GM12878 (cell line): ENCODE measurements around the gene RIMBP2. TPM values are rescaled to one million over a fixed set of nuclear protein-coding genes. Genes with fewer than 3 reads are reported as not detected.

Source experiments
- ATAC-seq: fragments of 200-7000 bp; cut with Tn5 transposase; 3 replicates; pipeline ENCODE4 v1.9.1; 2020; ENCODE audit warnings: mild to moderate bottlenecking, moderate library complexity
- BruUV-seq: library from RNA; stranded (reverse); fragments of 400-500 nt; replicated peaks from 2 replicates; lab custom pipeline; 2021; lab: Mats Ljungman, UMichigan
- CTCF ChIA-PET: fragments of 300-600 bp; sonication (Branson Sonifier 250); formaldehyde crosslinking; extraction: SDS; loops from one replicate; lab custom pipeline; 2021; ENCODE audit warnings: inconsistent platforms; lab: Yijun Ruan, JAX
- POLR2A ChIA-PET: fragments of 350-600 bp; formaldehyde crosslinking; extraction: SDS; loops from one replicate; lab custom pipeline; 2021; ENCODE audit warnings: inconsistent platforms; lab: Charles Lee
- RAD21 ChIA-PET: fragments of 300-600 bp; sonication (Branson Sonifier 250); formaldehyde crosslinking; loops from one replicate; lab custom pipeline; 2023; ENCODE audit warnings: antibody characterized with exemption; ENCODE audit not compliant: unreplicated experiment; lab: Charles Lee
- SMC1A ChIA-PET: fragments of 300-600 bp; sonication (Branson Sonifier 250); formaldehyde crosslinking; loops from one replicate; lab custom pipeline; 2023; ENCODE audit not compliant: unreplicated experiment, uncharacterized antibody; lab: Charles Lee
- DNase-seq: peaks from one replicate; pipeline ENCODE4 v3.0.0-alpha.2; 2011; ENCODE audit warnings: low read depth, low spot score
- FAIRE-seq: peaks from 3 replicates; lab custom pipeline; 2011; peaks lifted over from hg19 to GRCh38; lab: Jason Lieb, UNC
- H2AFZ ChIP-seq: 2 replicates; pipeline ENCODE4 v1.6.0; 2011; ENCODE audit warnings: low read depth, low read length, control low read depth; ENCODE audit not compliant: control insufficient read depth
- H3K27ac ChIP-seq: 2 replicates; pipeline ENCODE4 v1.5.1; 2011; ENCODE audit warnings: control low read depth; ENCODE audit not compliant: control insufficient read depth, insufficient read depth
- H3K27me3 ChIP-seq, 2 experiments: replicated peaks in 1 of 2; 2 replicates each; pipeline versions ENCODE4 v1.6.0 to v1.6.1; 2011; ENCODE audit warnings: low read length in 1 of 2; ENCODE audit not compliant: control insufficient read depth in 2 of 2, insufficient read depth in 2 of 2
- H3K36me3 ChIP-seq, 2 experiments: 2 replicates each; pipeline ENCODE4 v1.5.1; 2011; ENCODE audit warnings: low read length in 1 of 2; ENCODE audit not compliant: control insufficient read depth in 2 of 2, insufficient read depth in 2 of 2
- H3K4me1 ChIP-seq: 2 replicates; pipeline ENCODE4 v1.6.1; 2011; ENCODE audit warnings: mild to moderate bottlenecking, low read length, moderate library complexity, mixed read lengths; ENCODE audit not compliant: control insufficient read depth, insufficient read depth
- H3K4me2 ChIP-seq: 2 replicates; pipeline ENCODE4 v1.6.0; 2011; ENCODE audit warnings: control low read depth; ENCODE audit not compliant: control insufficient read depth, insufficient read depth
- H3K4me3 ChIP-seq: fragments of 200-600 bp; sonication (generic); 2 replicates; pipeline ENCODE4 v1.5.1; 2016
- H3K79me2 ChIP-seq: 2 replicates; pipeline ENCODE4 v1.6.0; 2011; ENCODE audit warnings: low read length; ENCODE audit not compliant: control insufficient read depth, insufficient read depth
- H3K9ac ChIP-seq: 2 replicates; pipeline ENCODE4 v1.8.0; 2011; ENCODE audit warnings: low read length, control low read depth, mixed read lengths; ENCODE audit not compliant: control insufficient read depth, insufficient read depth
- H3K9me3 ChIP-seq: replicated peaks from 3 replicates; pipeline ENCODE4 v1.5.1; 2011; ENCODE audit warnings: mild to moderate bottlenecking, low read length; ENCODE audit not compliant: control insufficient read depth, insufficient read depth
- H4K20me1 ChIP-seq: 2 replicates; pipeline ENCODE4 v1.6.0; 2011; ENCODE audit not compliant: control insufficient read depth, insufficient read depth
- CBFB ChIP-seq: IDR thresholded peaks from 2 replicates; pipeline ENCODE4 v1.6.1; 2016; ENCODE audit warnings: antibody characterized with exemption, low read depth
- CBX5 ChIP-seq: sonication (generic); IDR thresholded peaks from 2 replicates; pipeline ENCODE4 v1.6.1; 2016; ENCODE audit warnings: low read depth, moderate library complexity, mild to moderate bottlenecking, inconsistent platforms
- IRF4 ChIP-seq: IDR thresholded peaks from 2 replicates; pipeline ENCODE4 v1.6.1; 2011; ENCODE audit warnings: low read depth, low read length
- LARP7 ChIP-seq: fragments of 450-650 bp; IDR thresholded peaks from 2 replicates; pipeline ENCODE4 v1.6.1; 2017; ENCODE audit warnings: mild to moderate bottlenecking
- MEF2B ChIP-seq: fragments of 450-650 bp; IDR thresholded peaks from 2 replicates; pipeline ENCODE4 v1.6.1; 2018; ENCODE audit warnings: mild to moderate bottlenecking, moderate library complexity; ENCODE audit not compliant: partially characterized antibody, poor library complexity, severe bottlenecking
- SMARCA5 ChIP-seq: fragments of 450-650 bp; IDR thresholded peaks from 2 replicates; pipeline ENCODE4 v1.6.1; 2017; ENCODE audit warnings: mild to moderate bottlenecking
- SP1 ChIP-seq: IDR thresholded peaks from one replicate; pipeline ENCODE4 v1.6.1; 2011; ENCODE audit warnings: low read depth, low read length
- TCF7 ChIP-seq: IDR thresholded peaks from 2 replicates; pipeline ENCODE4 v1.6.1; 2014; ENCODE audit warnings: antibody characterized with exemption, borderline replicate concordance
- WGBS: methylation state at CpG from one replicate; pipeline ENCODE4 v1.1.6; 2016; ENCODE audit warnings: low lambda C conversion rate; ENCODE audit not compliant: insufficient replicate concordance, insufficient coverage; ENCODE audit errors: missing lambda C conversion rate; 5-methylcytosine and 5-hydroxymethylcytosine counted together
- in situ Hi-C: fragments of 300-500 bp; cut with MboI; formaldehyde crosslinking; loops from 9 replicates; pipeline ENCODE4 v1.14.3; 2018; ENCODE audit warnings: mixed read lengths
- intact Hi-C: fragments of 100-400 bp; cut with micrococcal nuclease; formaldehyde crosslinking; loops from one replicate; pipeline ENCODE4 v1.14.2; 2022; ENCODE audit not compliant: unreplicated experiment
- polyA plus RNA-seq, 11 experiments: library from polyadenylated mRNA; depleted of rRNA in 4 of 11; unstranded in 6 of 11; stranded (reverse) in 5 of 11; fragments of >200 nt; fragmentation: Nextera tagmentation in 4 of 11; fragmentation: Illumina TruSeq in 1 of 11; extraction: Ambion mirVana in 4 of 11; extraction: Trizol in 1 of 11; gene quantifications; 1 replicate in 1 of 11; 2 replicates in 10 of 11; pipeline versions ENCODE4 v1.2.1 to v1.2.3, GENCODE V29; 2011 to 2016; ENCODE audit warnings: inconsistent platforms in 2 of 11, missing spikeins in 2 of 11, low read depth in 1 of 11
- total RNA-seq, 4 experiments: library from RNA; depleted of rRNA in 3 of 4; stranded (reverse); fragments of >200 nt in 3 of 4; fragmentation: Illumina TruSeq in 1 of 4; extraction: Trizol in 1 of 4; gene quantifications; 2 replicates each; pipeline versions ENCODE4 v1.2.1 to v1.2.3, GENCODE V29; 2013 to 2021
- TF ChIP-seq, protein P1 (sequence below): IDR thresholded peaks from 2 replicates; pipeline ENCODE4 v1.6.1; 2012; ENCODE audit warnings: low read length, inconsistent platforms

RIMBP2 gene
- total and polyA plus RNA-seq, 10 of the 15 experiments (the other 5 are each of a cell fraction or from before 2014, with no cell fraction given), result 0.04 to 2.9 (median 0.07) TPM; not detected in 1

DNA sequence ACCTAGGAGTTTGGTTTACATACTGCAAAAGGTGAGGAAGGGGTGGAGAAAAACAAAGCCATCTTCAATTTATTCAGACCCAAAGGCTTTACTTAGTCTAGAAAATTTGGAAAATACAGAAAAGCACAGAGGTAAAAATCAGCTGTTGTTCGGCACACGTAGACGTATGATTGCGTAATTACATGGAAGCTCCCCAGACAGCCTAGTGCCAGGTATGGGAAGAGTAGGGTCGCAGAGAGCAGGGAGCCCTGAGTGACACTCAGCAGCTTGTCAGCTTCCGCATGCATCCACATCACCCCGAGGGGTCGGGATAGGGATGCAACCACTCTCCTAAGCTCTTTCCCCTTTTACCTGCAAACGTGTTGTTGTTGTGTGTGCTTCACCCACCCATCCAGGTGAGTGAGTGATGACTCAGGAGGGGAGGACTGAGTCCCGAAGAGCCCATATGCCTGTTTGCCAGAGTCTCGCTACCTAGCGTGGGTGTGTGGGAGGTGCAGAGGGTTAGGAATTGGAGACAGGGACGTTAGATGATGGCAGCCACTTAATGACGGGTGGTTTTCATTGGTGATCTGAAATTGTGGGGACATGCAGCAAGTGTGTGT lies 358.3 kb downstream of the RIMBP2 start (continued):
- no peak for TF ChIP-seq SP1

DNA sequence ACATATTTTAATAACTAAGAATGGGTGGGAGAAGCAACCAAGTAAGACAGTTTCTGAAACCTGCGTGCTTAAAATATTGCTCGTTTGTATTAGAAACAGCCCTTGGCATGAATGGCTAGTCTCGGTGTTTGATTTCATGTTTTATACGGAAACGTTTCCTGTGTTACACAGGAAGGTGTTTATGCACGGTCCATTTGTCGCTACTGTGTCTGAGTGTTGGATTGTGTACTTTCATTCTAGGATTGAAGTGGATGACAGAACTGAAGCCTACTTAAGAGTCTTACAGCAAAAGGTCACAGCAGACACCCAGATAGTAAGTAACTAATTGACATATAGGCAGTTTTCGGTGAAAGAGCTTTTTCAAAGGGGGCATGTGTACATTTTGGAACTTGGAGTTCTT lies 358.9 kb downstream of the RIMBP2 start:
- Histone ChIP-seq H3K36me3 (no peaks in the 10 kb centered on the region), H3K4me1 (no peaks in the 10 kb centered on the region), H3K79me2 (no peaks in the 10 kb centered on the region), H3K4me3 (no peak overlapping the region), H3K9me3 (no peaks in the 10 kb centered on the region; the same call in 1 of the 3 replicates), H4K20me1 (no peaks in the 10 kb centered on the region), H3K4me2 (no peak overlapping the region), H3K9ac (no peak overlapping the region), H2AFZ (no peak overlapping the region), H3K27ac (no peak overlapping the region), H3K27me3 (no peaks in the 10 kb centered on the region)
- in situ Hi-C loops (no loop called here), intact Hi-C loops (no loop called here)
- no peak for DNase-seq
- ChIA-PET POLR2A (no interaction called here), CTCF (no interaction called here), RAD21 (no interaction called here), SMC1A (no interaction called here)
- FAIRE-seq, result no peak
- whole genome bisulfite sequencing, result 46% methylated on average over 8 of the region's 8 CpGs
- ATAC-seq, result no peak
- BruUV-seq, result no TSS peak
- no peak for TF ChIP-seq LARP7
- TF ChIP-seq IRF4, result no peak
- no peak for TF ChIP-seq TCF7
- no peak for TF ChIP-seq CBX5
- TF ChIP-seq, protein P1, sequence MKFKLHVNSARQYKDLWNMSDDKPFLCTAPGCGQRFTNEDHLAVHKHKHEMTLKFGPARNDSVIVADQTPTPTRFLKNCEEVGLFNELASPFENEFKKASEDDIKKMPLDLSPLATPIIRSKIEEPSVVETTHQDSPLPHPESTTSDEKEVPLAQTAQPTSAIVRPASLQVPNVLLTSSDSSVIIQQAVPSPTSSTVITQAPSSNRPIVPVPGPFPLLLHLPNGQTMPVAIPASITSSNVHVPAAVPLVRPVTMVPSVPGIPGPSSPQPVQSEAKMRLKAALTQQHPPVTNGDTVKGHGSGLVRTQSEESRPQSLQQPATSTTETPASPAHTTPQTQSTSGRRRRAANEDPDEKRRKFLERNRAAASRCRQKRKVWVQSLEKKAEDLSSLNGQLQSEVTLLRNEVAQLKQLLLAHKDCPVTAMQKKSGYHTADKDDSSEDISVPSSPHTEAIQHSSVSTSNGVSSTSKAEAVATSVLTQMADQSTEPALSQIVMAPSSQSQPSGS, result no peak
- TF ChIP-seq MEF2B, result no peak
- no peak for TF ChIP-seq SMARCA5
- no peak for TF ChIP-seq CBFB
